Astrocyte (in vitro differentiated cells and primary cell): ENCODE data around the gene NECTIN1.

Experiments used
- CTCF ChIP-seq: IDR thresholded peaks from 2 replicates; pipeline ENCODE4 v1.5.1; 2011; ENCODE audit warnings: low read depth, mild to moderate bottlenecking, inconsistent platforms, low read length, moderate library complexity; ENCODE audit not compliant: insufficient read depth
- EZH2 ChIP-seq: IDR thresholded peaks from 2 replicates; pipeline ENCODE4 v1.6.1; 2012; ENCODE audit warnings: mild to moderate bottlenecking, low read length, inconsistent platforms; ENCODE audit not compliant: insufficient read depth

GRCh38 chr11:119678351-119678750 is 50.6 kb downstream of the NECTIN1 start:
- no peak for TF ChIP-seq CTCF
- no peak for TF ChIP-seq EZH2
